ENCODE measurements around the gene NISCH. TPM values are rescaled to one million over a fixed set of nuclear protein-coding genes. Genes with fewer than 3 reads are reported as not detected.

NISCH gene
- polyA plus RNA-seq, 1 donor (not counting 4 experiments of a cell fraction or from before 2014, with no cell fraction given) = 48.1 TPM

DNA sequence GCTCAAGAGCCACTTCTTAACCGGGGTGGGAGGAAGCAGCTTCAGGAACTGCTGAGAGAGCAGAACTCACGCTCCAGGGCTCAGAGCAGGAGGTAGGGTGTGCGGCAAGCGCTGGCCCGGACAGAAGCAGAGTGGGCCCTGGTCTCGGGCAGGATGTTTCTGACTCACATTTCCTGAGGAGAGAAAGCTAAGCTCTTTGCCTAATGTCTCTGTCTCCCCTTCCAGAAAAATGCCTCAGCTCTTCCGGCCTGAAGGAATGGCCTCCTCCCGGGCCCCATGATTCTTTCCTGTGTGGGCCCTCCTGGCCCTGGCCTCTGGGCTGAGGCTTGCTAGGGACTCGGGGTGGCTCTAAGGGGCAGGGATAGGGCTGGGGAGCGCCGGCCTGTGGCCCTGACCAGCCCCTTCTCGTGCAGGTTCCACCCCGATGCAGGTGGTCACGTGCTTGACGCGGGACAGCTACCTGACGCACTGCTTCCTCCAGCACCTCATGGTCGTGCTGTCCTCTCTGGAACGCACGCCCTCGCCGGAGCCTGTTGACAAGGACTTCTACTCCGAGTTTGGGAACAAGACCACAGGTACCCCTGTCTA is 35.6 kb downstream of the NISCH start:
- H3K79me2 ChIP-seq (ENCODE audit: control insufficient read depth, insufficient read depth, low read length) = peaks cover 3% of the 10 kb centered on the region
- H3K4me1 ChIP-seq (ENCODE audit: control insufficient read depth, extremely low read depth, insufficient read depth, low read length) = no peaks in the 10 kb centered on the region
- no peak overlapping the region for H3K9ac ChIP-seq (ENCODE audit: control insufficient read depth, extremely low read depth, insufficient read depth, low read length)
- no peaks in the 10 kb centered on the region for H3K9me1 ChIP-seq (ENCODE audit: control insufficient read depth, extremely low read depth, insufficient read depth, low read length)
- H2AFZ ChIP-seq (ENCODE audit: control insufficient read depth, low read length) = no peak overlapping the region
- no peak overlapping the region for H3K4me2 ChIP-seq (ENCODE audit: control insufficient read depth, extremely low read depth, insufficient read depth, low read depth, low read length)
- H3K27ac ChIP-seq (ENCODE audit: control insufficient read depth, insufficient read depth, low read length) = no peak overlapping the region
- TF ChIP-seq, protein P1, sequence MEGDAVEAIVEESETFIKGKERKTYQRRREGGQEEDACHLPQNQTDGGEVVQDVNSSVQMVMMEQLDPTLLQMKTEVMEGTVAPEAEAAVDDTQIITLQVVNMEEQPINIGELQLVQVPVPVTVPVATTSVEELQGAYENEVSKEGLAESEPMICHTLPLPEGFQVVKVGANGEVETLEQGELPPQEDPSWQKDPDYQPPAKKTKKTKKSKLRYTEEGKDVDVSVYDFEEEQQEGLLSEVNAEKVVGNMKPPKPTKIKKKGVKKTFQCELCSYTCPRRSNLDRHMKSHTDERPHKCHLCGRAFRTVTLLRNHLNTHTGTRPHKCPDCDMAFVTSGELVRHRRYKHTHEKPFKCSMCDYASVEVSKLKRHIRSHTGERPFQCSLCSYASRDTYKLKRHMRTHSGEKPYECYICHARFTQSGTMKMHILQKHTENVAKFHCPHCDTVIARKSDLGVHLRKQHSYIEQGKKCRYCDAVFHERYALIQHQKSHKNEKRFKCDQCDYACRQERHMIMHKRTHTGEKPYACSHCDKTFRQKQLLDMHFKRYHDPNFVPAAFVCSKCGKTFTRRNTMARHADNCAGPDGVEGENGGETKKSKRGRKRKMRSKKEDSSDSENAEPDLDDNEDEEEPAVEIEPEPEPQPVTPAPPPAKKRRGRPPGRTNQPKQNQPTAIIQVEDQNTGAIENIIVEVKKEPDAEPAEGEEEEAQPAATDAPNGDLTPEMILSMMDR (optimal IDR thresholded peaks at IDR 0.05 in 1 of 3, IDR thresholded peaks at IDR 0.05 in 1 of 3, conservative IDR thresholded peaks at IDR 0.05 in 1 of 3; ENCODE audit: extremely low read depth in 1 of 3, insufficient read depth in 2 of 3, low read length in 3 of 3) = no peak
- no peak for TF ChIP-seq EZH2 (IDR thresholded peaks at IDR 0.05; ENCODE audit: low read length)
- H3K4me3 ChIP-seq (ENCODE audit: control insufficient read depth in 2 of 3, extremely low read depth in 1 of 3, insufficient read depth in 2 of 3, low read depth in 1 of 3, low read length in 3 of 3) = no peak overlapping the region
- FAIRE-seq = no peak
- no peak for DNase-seq (ENCODE audit: low read depth, low spot score)
- dilution Hi-C loops (cut with MboI; ENCODE audit: extremely low pct_ligation_motif_present, low sequenced_read_pairs) = no loop called here
- no peaks in the 10 kb centered on the region for H3K27me3 ChIP-seq (ENCODE audit: control insufficient read depth, extremely low read depth, insufficient read depth, low read length)
- H3K36me3 ChIP-seq (ENCODE audit: control insufficient read depth in 2 of 2, extremely low read depth in 1 of 2, insufficient read depth in 2 of 2, low read length in 2 of 2) = peaks cover 28 to 51% of the 10 kb centered on the region in 2 experiments
- H3K9me3 ChIP-seq (ENCODE audit: control insufficient read depth, low read depth, low read length) = no peaks in the 10 kb centered on the region
- peaks cover 3% of the 10 kb centered on the region for H4K20me1 ChIP-seq (ENCODE audit: control insufficient read depth, extremely low read depth, insufficient read depth, low read length)

DNA sequence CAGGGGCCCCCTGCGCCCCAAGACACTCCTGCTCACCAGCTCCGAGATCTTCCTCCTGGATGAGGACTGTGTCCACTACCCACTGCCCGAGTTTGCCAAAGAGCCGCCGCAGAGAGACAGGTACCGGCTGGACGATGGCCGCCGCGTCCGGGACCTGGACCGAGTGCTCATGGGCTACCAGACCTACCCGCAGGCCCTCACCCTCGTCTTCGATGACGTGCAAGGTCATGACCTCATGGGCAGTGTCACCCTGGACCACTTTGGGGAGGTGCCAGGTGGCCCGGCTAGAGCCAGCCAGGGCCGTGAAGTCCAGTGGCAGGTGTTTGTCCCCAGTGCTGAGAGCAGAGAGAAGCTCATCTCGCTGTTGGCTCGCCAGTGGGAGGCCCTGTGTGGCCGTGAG is 36.7 kb downstream of the NISCH start:
- DNase-seq (ENCODE audit: low read depth, low spot score) = no peak
- Histone ChIP-seq H3K9me3 (ENCODE audit: control insufficient read depth, low read depth, low read length) (no peaks in the 10 kb centered on the region), H2AFZ (ENCODE audit: control insufficient read depth, low read length) (no peak overlapping the region), H3K4me1 (ENCODE audit: control insufficient read depth, extremely low read depth, insufficient read depth, low read length) (no peaks in the 10 kb centered on the region), H4K20me1 (ENCODE audit: control insufficient read depth, extremely low read depth, insufficient read depth, low read length) (peaks cover 3% of the 10 kb centered on the region), H3K79me2 (ENCODE audit: control insufficient read depth, insufficient read depth, low read length) (peaks cover 3% of the 10 kb centered on the region), H3K36me3 (ENCODE audit: control insufficient read depth in 2 of 2, extremely low read depth in 1 of 2, insufficient read depth in 2 of 2, low read length in 2 of 2) (peaks cover 23 to 46% of the 10 kb centered on the region in 2 experiments), H3K27me3 (ENCODE audit: control insufficient read depth, extremely low read depth, insufficient read depth, low read length) (no peaks in the 10 kb centered on the region), H3K9me1 (ENCODE audit: control insufficient read depth, extremely low read depth, insufficient read depth, low read length) (no peaks in the 10 kb centered on the region), H3K4me3 (ENCODE audit: control insufficient read depth in 2 of 3, extremely low read depth in 1 of 3, insufficient read depth in 2 of 3, low read depth in 1 of 3, low read length in 3 of 3) (no peak overlapping the region), H3K27ac (ENCODE audit: control insufficient read depth, insufficient read depth, low read length) (no peak overlapping the region), H3K4me2 (ENCODE audit: control insufficient read depth, extremely low read depth, insufficient read depth, low read depth, low read length) (no peak overlapping the region), H3K9ac (ENCODE audit: control insufficient read depth, extremely low read depth, insufficient read depth, low read length) (no peak overlapping the region)
- TF ChIP-seq EZH2 (IDR thresholded peaks at IDR 0.05; ENCODE audit: low read length) = no peak
- TF ChIP-seq, protein P1 (optimal IDR thresholded peaks at IDR 0.05 in 1 of 3, IDR thresholded peaks at IDR 0.05 in 1 of 3, conservative IDR thresholded peaks at IDR 0.05 in 1 of 3; ENCODE audit: extremely low read depth in 1 of 3, insufficient read depth in 2 of 3, low read length in 3 of 3) = no peak
- FAIRE-seq = no peak
- dilution Hi-C loops (cut with MboI; ENCODE audit: extremely low pct_ligation_motif_present, low sequenced_read_pairs) = no loop called here
